Activated naive CD8-positive, alpha-beta T cell treated with anti-CD3 and anti-CD28 coated beads, Interleukin-2, amount 10 ng/mL, durations not matched to agents 7 days and 5 days (primary cell): ENCODE results near the gene RBM26. TPM values are rescaled to one million over a fixed set of nuclear protein-coding genes. Genes with fewer than 3 reads are reported as not detected.

Source experiments
- ATAC-seq: fragments of 150-1000 bp; cut with Tn5 transposase; one replicate; pipeline ENCODE4 v1.10.0; 2021; ENCODE audit warnings: low read depth, moderate library complexity
- POLR2A ChIA-PET: fragments of 350-600 bp; sonication (Branson Sonifier 250); formaldehyde crosslinking; loops from one replicate; lab custom pipeline; 2021; ENCODE audit warnings: antibody characterized with exemption; lab: Charles Lee
- DNase-seq: peaks from one replicate; pipeline ENCODE4 v3.0.0; 2021
- H3K27ac Mint-ChIP-seq: one replicate; pipeline ENCODE4 v1.8.0; 2022; ENCODE audit warnings: mild to moderate bottlenecking, mixed read lengths
- H3K27me3 Mint-ChIP-seq: one replicate; pipeline ENCODE4 v1.8.0; 2022; ENCODE audit warnings: mild to moderate bottlenecking, moderate library complexity, mixed read lengths
- H3K36me3 Mint-ChIP-seq: one replicate; pipeline ENCODE4 v1.8.0; 2021; ENCODE audit warnings: mild to moderate bottlenecking, mixed read lengths
- H3K4me1 Mint-ChIP-seq: one replicate; pipeline ENCODE4 v1.8.0; 2021; ENCODE audit warnings: mixed read lengths
- H3K4me3 Mint-ChIP-seq: one replicate; pipeline ENCODE4 v1.8.0; 2022; ENCODE audit warnings: mild to moderate bottlenecking, moderate library complexity, mixed read lengths
- H3K9me3 Mint-ChIP-seq: one replicate; pipeline ENCODE4 v1.8.0; 2021; ENCODE audit warnings: mixed read lengths
- total RNA-seq, 2 experiments: library from RNA; stranded (reverse); gene quantifications; one replicate each; pipeline ENCODE4 v1.2.3, GENCODE V29; 2021

The RBM26 gene
- total RNA-seq, 2 experiments from 2014 or later: 64.8 to 66.1 TPM

DNA sequence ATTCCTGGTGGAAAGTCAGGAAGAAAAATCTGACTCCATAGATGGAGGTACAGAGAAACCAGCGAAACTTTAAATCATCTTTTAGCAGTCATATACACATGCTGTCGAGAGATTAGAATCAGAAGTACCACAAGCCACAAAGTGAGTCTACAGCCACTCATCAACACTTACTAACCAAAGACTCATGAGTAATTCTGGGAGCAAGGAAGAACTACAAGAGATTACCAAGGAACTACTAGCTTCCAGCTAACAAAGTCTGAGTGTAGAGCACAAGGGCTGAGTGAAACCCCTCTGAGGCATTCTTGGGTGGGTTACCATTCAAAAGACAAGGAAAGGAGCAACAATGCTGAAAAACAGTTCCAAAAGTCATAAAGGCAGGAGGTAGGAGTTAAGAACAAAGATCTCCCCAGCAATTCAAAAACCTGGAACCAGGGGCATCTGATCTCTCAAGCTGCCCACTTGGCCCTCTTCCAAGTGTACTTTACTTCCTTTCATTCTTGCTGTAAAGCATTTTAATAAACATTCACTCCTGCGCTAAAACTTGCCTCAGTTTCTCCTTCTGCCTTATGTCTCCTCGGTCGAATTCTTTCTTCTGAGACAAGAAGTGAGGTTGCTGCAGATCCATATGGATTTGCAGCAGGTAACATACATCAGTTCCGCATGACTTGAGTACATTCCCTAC is 13.0 kb downstream of the RBM26 start:
- Mint-ChIP-seq H3K4me3 (peak overlapping the region; percentile 71), H3K4me1 (peaks cover 41% of the 10 kb centered on the region), H3K36me3 (peaks cover 26% of the 10 kb centered on the region), H3K27me3 (no peaks in the 10 kb centered on the region), H3K9me3 (peaks cover 8% of the 10 kb centered on the region), H3K27ac (peak overlapping the region; percentile 28)
- ATAC-seq (peak; percentile 74), DNase-seq (no peak)
- POLR2A ChIA-PET: interaction anchor here (1.7 to 2.3 kb wide), 2 partner anchors 10 to 13 kb away, joined by 7 to 18 read pairs; partner anchors contain the start of gene RBM26

DNA sequence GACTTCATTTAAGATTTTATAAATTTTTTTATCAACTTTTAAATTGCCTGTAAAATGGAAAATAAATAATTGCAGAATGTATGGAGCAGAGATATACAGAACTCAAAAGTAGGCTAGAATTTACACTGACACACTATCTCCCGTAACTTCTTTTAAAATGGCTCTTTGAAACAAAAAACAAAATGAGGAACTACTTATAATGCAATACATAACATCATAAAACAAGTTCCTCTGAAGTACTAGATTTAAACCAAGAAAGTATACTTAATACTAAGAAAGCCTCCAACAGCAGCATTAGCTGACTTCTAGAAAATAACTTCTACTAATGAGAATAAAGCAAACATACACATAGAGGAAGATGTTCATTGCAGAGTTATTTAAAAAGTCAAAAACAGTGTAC is 17.0 kb downstream of the RBM26 start:
- DNase-seq (no peak), ATAC-seq (no peak)
- Mint-ChIP-seq H3K4me3 (no peak overlapping the region), H3K27me3 (no peaks in the 10 kb centered on the region), H3K36me3 (no peaks in the 10 kb centered on the region), H3K27ac (no peak overlapping the region), H3K9me3 (no peaks in the 10 kb centered on the region), H3K4me1 (peaks cover 41% of the 10 kb centered on the region)
- POLR2A ChIA-PET: no interaction called here

DNA sequence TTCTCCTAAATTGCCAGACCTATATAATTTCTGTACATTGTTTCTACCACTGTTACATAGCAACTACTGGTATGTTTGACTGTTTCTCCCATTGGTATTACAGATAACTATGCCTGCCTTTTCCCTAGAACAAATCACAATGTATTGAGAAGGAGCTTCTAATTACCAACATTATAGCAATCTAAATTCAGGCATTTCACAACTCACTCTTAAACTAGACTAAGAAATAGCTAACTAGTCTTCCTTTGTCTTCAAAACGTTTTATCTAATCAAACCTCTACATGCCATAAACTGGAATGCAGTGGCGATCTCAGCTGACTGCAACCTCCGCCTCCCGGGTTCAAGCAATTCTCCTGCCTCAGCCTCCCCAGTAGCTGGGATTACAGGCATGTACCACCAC is 18.2 kb downstream of the RBM26 start:
- H3K4me1 Mint-ChIP-seq: peaks cover 33% of the 10 kb centered on the region
- H3K36me3 Mint-ChIP-seq: no peaks in the 10 kb centered on the region
- DNase-seq (no peak), ATAC-seq (no peak)
- no peaks in the 10 kb centered on the region for H3K27me3 Mint-ChIP-seq
- POLR2A ChIA-PET: no interaction called here
- H3K9me3 Mint-ChIP-seq: no peaks in the 10 kb centered on the region
- H3K27ac Mint-ChIP-seq: no peak overlapping the region
- no peak overlapping the region for H3K4me3 Mint-ChIP-seq

GRCh38 chr13:79386125-79386826 is 19.8 kb downstream of the RBM26 start:
- DNase-seq: no peak
- Mint-ChIP-seq H3K4me1 (peaks cover 35% of the 10 kb centered on the region), H3K4me3 (no peak overlapping the region), H3K36me3 (peaks cover 3% of the 10 kb centered on the region), H3K27me3 (no peaks in the 10 kb centered on the region), H3K9me3 (no peaks in the 10 kb centered on the region), H3K27ac (no peak overlapping the region)
- POLR2A ChIA-PET: interaction anchor here (0.8 to 1.1 kb wide), 2 partner anchors 16 to 18 kb away, joined by 3 to 4 read pairs; no protein-coding TSS in a partner anchor
- ATAC-seq: no peak

GRCh38 chr13:79385694-79386093 is 20.4 kb downstream of the RBM26 start:
- peaks cover 5% of the 10 kb centered on the region for H3K36me3 Mint-ChIP-seq
- H3K9me3 Mint-ChIP-seq: no peaks in the 10 kb centered on the region
- no peak for DNase-seq
- peaks cover 36% of the 10 kb centered on the region for H3K4me1 Mint-ChIP-seq
- peak overlapping the region; percentile 28 for H3K4me3 Mint-ChIP-seq
- POLR2A ChIA-PET: interaction anchor here (0.6 to 1.1 kb wide), 3 partner anchors 17 to 568 kb away, joined by 3 to 4 read pairs (median 3); no protein-coding TSS in a partner anchor
- ATAC-seq: peak; percentile 77
- H3K27me3 Mint-ChIP-seq: no peaks in the 10 kb centered on the region
- H3K27ac Mint-ChIP-seq: no peak overlapping the region

- ATAC-seq (no peak), DNase-seq (no peak)
- H3K9me3 Mint-ChIP-seq: no peaks in the 10 kb centered on the region
- H3K36me3 Mint-ChIP-seq: peaks cover 10% of the 10 kb centered on the region
- POLR2A ChIA-PET: no interaction called here
- H3K4me3 Mint-ChIP-seq: no peak overlapping the region
- H3K4me1 Mint-ChIP-seq: peaks cover 38% of the 10 kb centered on the region
- H3K27ac Mint-ChIP-seq: no peak overlapping the region
- no peaks in the 10 kb centered on the region for H3K27me3 Mint-ChIP-seq
Measured at GRCh38 chr13:79384022-79384610, 21.9 kb downstream of the RBM26 start.

GRCh38 chr13:79382545-79383275 is 23.3 kb downstream of the RBM26 start:
- H3K9me3 Mint-ChIP-seq: no peaks in the 10 kb centered on the region
- H3K27ac Mint-ChIP-seq: peak overlapping the region; percentile 90
- peaks cover 15% of the 10 kb centered on the region for H3K36me3 Mint-ChIP-seq
- H3K4me1 Mint-ChIP-seq: peaks cover 29% of the 10 kb centered on the region
- ATAC-seq (peak; percentile 58), DNase-seq (no peak)
- H3K4me3 Mint-ChIP-seq: peak overlapping the region; percentile 80
- POLR2A ChIA-PET: no interaction called here
- H3K27me3 Mint-ChIP-seq: no peaks in the 10 kb centered on the region

DNA sequence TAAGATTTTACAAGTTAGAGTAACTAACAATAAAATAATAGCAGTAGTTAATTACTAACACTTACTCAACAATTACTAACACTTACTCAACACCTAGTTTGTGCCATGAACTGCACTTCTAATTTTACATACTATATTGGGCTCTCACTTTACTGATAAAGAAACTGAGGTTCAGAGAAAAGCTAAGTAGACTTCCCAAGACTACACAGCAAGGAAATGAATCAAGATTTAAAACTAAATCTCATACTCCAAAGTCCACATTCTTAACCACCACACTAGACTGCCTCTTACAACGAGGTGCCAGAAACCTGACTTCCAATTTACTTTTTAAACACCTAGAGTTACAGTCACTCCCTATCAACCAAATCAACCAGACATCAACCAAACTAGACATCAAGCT is 25.1 kb downstream of the RBM26 start:
- Mint-ChIP-seq H3K27me3 (no peaks in the 10 kb centered on the region), H3K27ac (no peak overlapping the region), H3K4me3 (no peak overlapping the region), H3K4me1 (peaks cover 25% of the 10 kb centered on the region), H3K9me3 (no peaks in the 10 kb centered on the region), H3K36me3 (peaks cover 19% of the 10 kb centered on the region)
- POLR2A ChIA-PET: no interaction called here
- ATAC-seq: no peak
- no peak for DNase-seq

- no peaks in the 10 kb centered on the region for H3K27me3 Mint-ChIP-seq
- H3K9me3 Mint-ChIP-seq: no peaks in the 10 kb centered on the region
- DNase-seq (no peak), ATAC-seq (no peak)
- peaks cover 19% of the 10 kb centered on the region for H3K36me3 Mint-ChIP-seq
- POLR2A ChIA-PET: no interaction called here
- H3K4me1 Mint-ChIP-seq: peaks cover 19% of the 10 kb centered on the region
- no peak overlapping the region for H3K4me3 Mint-ChIP-seq
- no peak overlapping the region for H3K27ac Mint-ChIP-seq
Measured at GRCh38 chr13:79379274-79379673, 26.8 kb downstream of the RBM26 start.

DNA sequence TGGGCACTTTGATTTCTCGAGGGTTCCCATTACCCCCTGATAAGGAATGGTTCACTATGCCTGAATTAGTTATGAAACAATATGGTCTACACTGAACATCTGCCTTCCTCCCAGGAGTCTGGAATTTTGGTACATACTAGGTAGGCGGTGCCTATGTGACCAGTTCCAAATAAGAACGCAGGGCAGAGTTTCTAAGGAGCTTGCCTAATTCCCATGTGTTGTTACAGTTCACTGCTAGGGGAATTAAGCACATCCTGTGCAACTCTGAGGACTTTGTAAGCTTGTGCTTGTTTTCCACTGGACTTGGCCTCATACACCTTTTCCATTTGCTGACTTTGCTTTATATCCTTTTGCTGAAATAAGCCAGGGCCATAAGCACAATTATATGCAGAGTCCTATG is 29.2 kb downstream of the RBM26 start:
- Mint-ChIP-seq H3K9me3 (no peaks in the 10 kb centered on the region), H3K27ac (no peak overlapping the region), H3K27me3 (no peaks in the 10 kb centered on the region), H3K4me1 (peaks cover 7% of the 10 kb centered on the region), H3K4me3 (no peak overlapping the region), H3K36me3 (peaks cover 16% of the 10 kb centered on the region)
- ATAC-seq (no peak), DNase-seq (no peak)
- POLR2A ChIA-PET: no interaction called here

GRCh38 chr13:79374578-79374977 is 31.5 kb downstream of the RBM26 start:
- DNase-seq (no peak), ATAC-seq (no peak)
- Mint-ChIP-seq H3K36me3 (peaks cover 19% of the 10 kb centered on the region), H3K9me3 (no peaks in the 10 kb centered on the region), H3K4me1 (no peaks in the 10 kb centered on the region), H3K4me3 (no peak overlapping the region), H3K27ac (no peak overlapping the region), H3K27me3 (no peaks in the 10 kb centered on the region)
- POLR2A ChIA-PET: no interaction called here

DNA sequence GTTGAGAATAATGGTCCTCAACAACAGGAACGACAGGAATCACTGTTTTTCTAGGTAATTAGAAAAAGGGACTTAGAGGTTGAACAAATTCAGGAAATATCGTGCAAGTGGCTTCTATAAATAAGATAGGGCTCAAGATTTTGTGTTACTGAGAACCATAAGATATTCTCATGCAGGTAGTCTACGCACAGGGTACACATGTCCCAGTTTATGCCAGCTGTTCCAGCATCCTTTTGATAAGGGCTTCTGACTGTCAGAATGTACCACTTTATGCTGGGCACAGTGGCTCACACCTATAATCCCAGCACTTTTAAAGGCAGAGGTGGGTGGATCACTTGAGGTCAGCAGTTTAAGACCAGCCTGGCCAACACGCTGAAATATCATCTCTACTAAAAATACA is 32.1 kb downstream of the RBM26 start:
- DNase-seq (no peak), ATAC-seq (peak; percentile 58)
- Mint-ChIP-seq H3K27me3 (no peaks in the 10 kb centered on the region), H3K27ac (no peak overlapping the region), H3K9me3 (no peaks in the 10 kb centered on the region), H3K4me3 (no peak overlapping the region), H3K4me1 (no peaks in the 10 kb centered on the region), H3K36me3 (peaks cover 19% of the 10 kb centered on the region)
- POLR2A ChIA-PET: no interaction called here

DNA sequence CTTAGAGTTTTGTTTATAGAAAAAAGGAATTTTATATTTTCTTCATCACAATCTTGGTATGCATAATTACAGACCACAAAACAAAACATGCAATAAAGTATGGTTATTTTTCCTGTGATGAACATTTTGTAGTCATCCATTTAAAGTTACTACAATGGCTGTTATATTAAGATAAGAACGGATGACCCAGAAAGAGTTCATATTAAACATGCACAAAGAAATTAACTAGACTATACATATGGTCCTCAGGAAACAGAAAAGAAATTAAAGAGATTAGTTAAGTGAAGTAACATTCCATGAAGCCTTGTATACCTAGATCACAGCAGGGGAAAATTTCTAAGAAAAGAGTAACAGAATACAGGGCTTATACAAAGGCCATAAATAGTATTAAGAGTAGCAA is 36.8 kb downstream of the RBM26 start:
- POLR2A ChIA-PET: no interaction called here
- H3K9me3 Mint-ChIP-seq: no peaks in the 10 kb centered on the region
- H3K36me3 Mint-ChIP-seq: peaks cover 27% of the 10 kb centered on the region
- ATAC-seq (no peak), DNase-seq (no peak)
- no peaks in the 10 kb centered on the region for H3K27me3 Mint-ChIP-seq
- H3K27ac Mint-ChIP-seq: no peak overlapping the region
- no peak overlapping the region for H3K4me3 Mint-ChIP-seq
- H3K4me1 Mint-ChIP-seq: peaks cover 1% of the 10 kb centered on the region
